GM12878 (cell line): ENCODE results near the gene STX1A. TPM values are rescaled to one million over a fixed set of nuclear protein-coding genes. Genes with fewer than 3 reads are reported as not detected.

Experiments
- BMI1 ChIP-seq: fragments of 450-650 bp; IDR thresholded peaks from 2 replicates; pipeline ENCODE4 v1.6.1; 2016; ENCODE audit warnings: mild to moderate bottlenecking, moderate library complexity, borderline replicate concordance
- CBFB ChIP-seq: IDR thresholded peaks from 2 replicates; pipeline ENCODE4 v1.6.1; 2016; ENCODE audit warnings: antibody characterized with exemption, low read depth
- CREM ChIP-seq: IDR thresholded peaks from 2 replicates; pipeline ENCODE4 v1.6.1; 2014; ENCODE audit warnings: antibody characterized with exemption, low read depth
- EED ChIP-seq: sonication (generic); IDR thresholded peaks from 2 replicates; pipeline ENCODE4 v1.6.1; 2016; ENCODE audit warnings: antibody characterized with exemption, low read depth
- EP300 ChIP-seq, 2 experiments: fragments of 150-350 bp in 1 of 2; IDR thresholded peaks; 2 replicates each; pipeline ENCODE4 v1.6.1; 2011 to 2012; ENCODE audit warnings: low read depth in 2 of 2, low read length in 2 of 2, borderline replicate concordance in 1 of 2, improper control_type of control experiment in 1 of 2, inconsistent platforms in 1 of 2; ENCODE audit not compliant: control insufficient read depth in 1 of 2
- EZH2 ChIP-seq: IDR thresholded peaks from 2 replicates; pipeline ENCODE4 v1.6.1; 2012; ENCODE audit warnings: low read depth, mild to moderate bottlenecking, control low read depth, inconsistent platforms, low read length, borderline replicate concordance; ENCODE audit not compliant: control insufficient read depth
- FOXK2 ChIP-seq: fragments of 450-650 bp; IDR thresholded peaks from 2 replicates; pipeline ENCODE4 v1.6.1; 2017; ENCODE audit warnings: mild to moderate bottlenecking, moderate library complexity
- GABPA ChIP-seq: IDR thresholded peaks from 2 replicates; pipeline ENCODE4 v1.6.1; 2014; ENCODE audit warnings: antibody characterized with exemption, low read depth, mild to moderate bottlenecking, inconsistent platforms
- IRF4 ChIP-seq: IDR thresholded peaks from 2 replicates; pipeline ENCODE4 v1.6.1; 2011; ENCODE audit warnings: low read depth, low read length
- KAT2A ChIP-seq: conservative IDR thresholded peaks from 2 replicates; pipeline ENCODE4 v1.6.1; 2011; ENCODE audit warnings: low read depth, low read length; ENCODE audit not compliant: control insufficient read depth
- MEF2A ChIP-seq: IDR thresholded peaks from 2 replicates; pipeline ENCODE4 v1.6.1; 2011; ENCODE audit warnings: low read depth, mild to moderate bottlenecking, low read length, moderate library complexity; ENCODE audit not compliant: insufficient read depth
- NR2C2 ChIP-seq: IDR thresholded peaks from 2 replicates; pipeline ENCODE4 v1.6.1; 2011; ENCODE audit warnings: borderline replicate concordance, low read depth; ENCODE audit not compliant: control insufficient read depth, insufficient read length
- NRF1 ChIP-seq: conservative IDR thresholded peaks from 2 replicates; pipeline ENCODE4 v1.6.1; 2011; ENCODE audit warnings: mild to moderate bottlenecking, low read depth, low read length, improper control_type of control experiment
- POLR2A ChIP-seq: IDR thresholded peaks from 2 replicates; pipeline ENCODE4 v1.6.1; 2011; ENCODE audit warnings: low read depth, mild to moderate bottlenecking, low read length
- POLR2AphosphoS5 ChIP-seq: IDR thresholded peaks from 2 replicates; pipeline ENCODE4 v1.6.1; 2011; ENCODE audit warnings: mild to moderate bottlenecking, low read length, inconsistent platforms
- SMARCA5 ChIP-seq: fragments of 450-650 bp; IDR thresholded peaks from 2 replicates; pipeline ENCODE4 v1.6.1; 2017; ENCODE audit warnings: mild to moderate bottlenecking
- SMC3 ChIP-seq: IDR thresholded peaks from 2 replicates; pipeline ENCODE4 v1.6.1; 2011; ENCODE audit warnings: low read length, improper control_type of control experiment, borderline replicate concordance
- SREBF1 ChIP-seq: IDR thresholded peaks from 2 replicates; pipeline ENCODE4 v1.6.1; 2012; ENCODE audit warnings: mild to moderate bottlenecking, low read length
- TARDBP ChIP-seq: IDR thresholded peaks from 2 replicates; pipeline ENCODE4 v1.6.1; 2016; ENCODE audit warnings: borderline replicate concordance
- WRNIP1 ChIP-seq: IDR thresholded peaks from 2 replicates; pipeline ENCODE4 v1.6.1; 2011; ENCODE audit warnings: low read depth, low read length, improper control_type of control experiment, borderline replicate concordance
- ZBED1 ChIP-seq: IDR thresholded peaks from 2 replicates; pipeline ENCODE4 v1.6.1; 2016; ENCODE audit warnings: borderline replicate concordance
- ZNF207 ChIP-seq: fragments of 450-650 bp; IDR thresholded peaks from 2 replicates; pipeline ENCODE4 v1.6.1; 2014; ENCODE audit warnings: antibody characterized with exemption, mild to moderate bottlenecking, borderline replicate concordance
- polyA plus RNA-seq, 11 experiments: library from polyadenylated mRNA; depleted of rRNA in 4 of 11; unstranded in 6 of 11; stranded (reverse) in 5 of 11; fragments of >200 nt; fragmentation: Nextera tagmentation in 4 of 11; fragmentation: Illumina TruSeq in 1 of 11; extraction: Ambion mirVana in 4 of 11; extraction: Trizol in 1 of 11; gene quantifications; 1 replicate in 1 of 11; 2 replicates in 10 of 11; pipeline versions ENCODE4 v1.2.1 to v1.2.3, GENCODE V29; 2011 to 2016; ENCODE audit warnings: inconsistent platforms in 2 of 11, missing spikeins in 2 of 11, low read depth in 1 of 11
- total RNA-seq, 4 experiments: library from RNA; depleted of rRNA in 3 of 4; stranded (reverse); fragments of >200 nt in 3 of 4; fragmentation: Illumina TruSeq in 1 of 4; extraction: Trizol in 1 of 4; gene quantifications; 2 replicates each; pipeline versions ENCODE4 v1.2.1 to v1.2.3, GENCODE V29; 2013 to 2021
- TF ChIP-seq, protein P1 (sequence below): fragments of 450-650 bp; IDR thresholded peaks from 2 replicates; pipeline ENCODE4 v1.6.1; 2017; ENCODE audit warnings: mild to moderate bottlenecking, moderate library complexity
- TF ChIP-seq, protein P2 (sequence below): IDR thresholded peaks from 2 replicates; pipeline ENCODE4 v1.6.1; 2012; ENCODE audit warnings: low read depth, low read length, improper control_type of control experiment
- TF ChIP-seq, protein P3 (sequence below), 3 experiments: IDR thresholded peaks in 2 of 3; conservative IDR thresholded peaks in 1 of 3; 2 replicates each; pipeline ENCODE4 v1.5.1; 2011; ENCODE audit warnings: low read depth in 3 of 3, low read length in 3 of 3, mild to moderate bottlenecking in 3 of 3, control low read depth in 2 of 3, moderate library complexity in 2 of 3, inconsistent platforms in 1 of 3, mixed read lengths in 1 of 3; ENCODE audit not compliant: control insufficient read depth in 2 of 3, insufficient read depth in 1 of 3; ENCODE audit errors: extremely low read depth in 1 of 3

Gene STX1A
- total and polyA plus RNA-seq, 10 of the 15 experiments (the other 5 are each of a cell fraction or from before 2014, with no cell fraction given), result 0.15 to 5.3 (median 2.5) TPM

DNA sequence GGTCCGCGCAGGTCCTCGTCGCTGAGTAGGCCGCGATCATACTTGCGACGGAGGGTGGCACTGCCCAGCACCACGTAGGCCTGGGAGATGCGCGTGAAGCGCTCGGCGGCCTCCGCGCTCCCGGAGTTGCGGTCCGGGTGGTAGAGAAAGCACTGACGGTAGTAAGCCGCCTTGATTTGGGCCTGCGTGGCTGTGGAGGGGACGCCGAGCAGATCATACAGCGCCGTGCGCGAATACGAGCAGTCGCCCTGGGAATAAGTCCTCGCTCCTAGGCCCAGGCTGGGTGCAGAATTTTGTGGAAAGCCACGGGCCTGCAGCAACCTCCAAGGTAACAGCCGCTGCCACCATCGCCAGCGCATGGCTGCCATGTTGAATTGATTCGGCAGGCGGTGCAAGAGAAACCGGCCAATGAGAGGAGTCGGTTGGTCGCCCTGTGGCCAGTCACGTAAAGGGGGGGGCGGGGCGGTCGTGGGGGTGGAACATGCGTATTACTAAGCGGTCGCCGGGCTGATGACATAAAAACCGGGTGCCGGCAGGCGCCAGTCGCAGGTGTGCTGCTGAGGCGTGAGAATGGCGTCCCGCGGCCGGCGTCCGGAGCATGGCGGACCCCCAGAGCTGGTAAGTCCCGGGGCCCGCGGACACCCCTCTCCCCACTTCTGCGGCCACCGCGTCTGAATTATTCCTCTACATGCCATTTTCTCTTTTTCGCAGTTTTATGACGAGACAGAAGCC, 36.2 kb downstream of the STX1A start, which contains the start of the genes BUD23 and DNAJC30 (continued):
- TF ChIP-seq, protein P1, sequence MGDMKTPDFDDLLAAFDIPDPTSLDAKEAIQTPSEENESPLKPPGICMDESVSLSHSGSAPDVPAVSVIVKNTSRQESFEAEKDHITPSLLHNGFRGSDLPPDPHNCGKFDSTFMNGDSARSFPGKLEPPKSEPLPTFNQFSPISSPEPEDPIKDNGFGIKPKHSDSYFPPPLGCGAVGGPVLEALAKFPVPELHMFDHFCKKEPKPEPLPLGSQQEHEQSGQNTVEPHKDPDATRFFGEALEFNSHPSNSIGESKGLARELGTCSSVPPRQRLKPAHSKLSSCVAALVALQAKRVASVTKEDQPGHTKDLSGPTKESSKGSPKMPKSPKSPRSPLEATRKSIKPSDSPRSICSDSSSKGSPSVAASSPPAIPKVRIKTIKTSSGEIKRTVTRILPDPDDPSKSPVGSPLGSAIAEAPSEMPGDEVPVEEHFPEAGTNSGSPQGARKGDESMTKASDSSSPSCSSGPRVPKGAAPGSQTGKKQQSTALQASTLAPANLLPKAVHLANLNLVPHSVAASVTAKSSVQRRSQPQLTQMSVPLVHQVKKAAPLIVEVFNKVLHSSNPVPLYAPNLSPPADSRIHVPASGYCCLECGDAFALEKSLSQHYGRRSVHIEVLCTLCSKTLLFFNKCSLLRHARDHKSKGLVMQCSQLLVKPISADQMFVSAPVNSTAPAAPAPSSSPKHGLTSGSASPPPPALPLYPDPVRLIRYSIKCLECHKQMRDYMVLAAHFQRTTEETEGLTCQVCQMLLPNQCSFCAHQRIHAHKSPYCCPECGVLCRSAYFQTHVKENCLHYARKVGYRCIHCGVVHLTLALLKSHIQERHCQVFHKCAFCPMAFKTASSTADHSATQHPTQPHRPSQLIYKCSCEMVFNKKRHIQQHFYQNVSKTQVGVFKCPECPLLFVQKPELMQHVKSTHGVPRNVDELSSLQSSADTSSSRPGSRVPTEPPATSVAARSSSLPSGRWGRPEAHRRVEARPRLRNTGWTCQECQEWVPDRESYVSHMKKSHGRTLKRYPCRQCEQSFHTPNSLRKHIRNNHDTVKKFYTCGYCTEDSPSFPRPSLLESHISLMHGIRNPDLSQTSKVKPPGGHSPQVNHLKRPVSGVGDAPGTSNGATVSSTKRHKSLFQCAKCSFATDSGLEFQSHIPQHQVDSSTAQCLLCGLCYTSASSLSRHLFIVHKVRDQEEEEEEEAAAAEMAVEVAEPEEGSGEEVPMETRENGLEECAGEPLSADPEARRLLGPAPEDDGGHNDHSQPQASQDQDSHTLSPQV, result no peak
- TF ChIP-seq SREBF1 (no peak), ZBED1 (no peak), POLR2A (peak; percentile 97), KAT2A (no peak), CREM (peak; percentile 99), TARDBP (no peak), SMARCA5 (no peak), CBFB (no peak), ZNF207 (no peak), FOXK2 (peak; percentile 21; the same call in 1 of the 2 replicates), IRF4 (0 out of 2 replicates have a peak, but pooled peaks have one; percentile 15), EP300 (IDR thresholded peaks at IDR 0.05; ENCODE audit: borderline replicate concordance in 1 of 2, control insufficient read depth in 1 of 2, low read depth in 2 of 2, low read length in 2 of 2) (no peak), EED (no peak), NR2C2 (no peak), NRF1 (0 out of 2 replicates have a peak, but pooled peaks have one; percentile 8), GABPA (no peak), POLR2AphosphoS5 (peak; percentile 92), SMC3 (no peak), EZH2 (no peak), BMI1 (no peak), WRNIP1 (no peak), MEF2A (no peak)
- TF ChIP-seq, protein P2, sequence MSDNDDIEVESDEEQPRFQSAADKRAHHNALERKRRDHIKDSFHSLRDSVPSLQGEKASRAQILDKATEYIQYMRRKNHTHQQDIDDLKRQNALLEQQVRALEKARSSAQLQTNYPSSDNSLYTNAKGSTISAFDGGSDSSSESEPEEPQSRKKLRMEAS, result 0 out of 2 replicates have a peak, but pooled peaks have one; percentile 66
- TF ChIP-seq, protein P3, sequence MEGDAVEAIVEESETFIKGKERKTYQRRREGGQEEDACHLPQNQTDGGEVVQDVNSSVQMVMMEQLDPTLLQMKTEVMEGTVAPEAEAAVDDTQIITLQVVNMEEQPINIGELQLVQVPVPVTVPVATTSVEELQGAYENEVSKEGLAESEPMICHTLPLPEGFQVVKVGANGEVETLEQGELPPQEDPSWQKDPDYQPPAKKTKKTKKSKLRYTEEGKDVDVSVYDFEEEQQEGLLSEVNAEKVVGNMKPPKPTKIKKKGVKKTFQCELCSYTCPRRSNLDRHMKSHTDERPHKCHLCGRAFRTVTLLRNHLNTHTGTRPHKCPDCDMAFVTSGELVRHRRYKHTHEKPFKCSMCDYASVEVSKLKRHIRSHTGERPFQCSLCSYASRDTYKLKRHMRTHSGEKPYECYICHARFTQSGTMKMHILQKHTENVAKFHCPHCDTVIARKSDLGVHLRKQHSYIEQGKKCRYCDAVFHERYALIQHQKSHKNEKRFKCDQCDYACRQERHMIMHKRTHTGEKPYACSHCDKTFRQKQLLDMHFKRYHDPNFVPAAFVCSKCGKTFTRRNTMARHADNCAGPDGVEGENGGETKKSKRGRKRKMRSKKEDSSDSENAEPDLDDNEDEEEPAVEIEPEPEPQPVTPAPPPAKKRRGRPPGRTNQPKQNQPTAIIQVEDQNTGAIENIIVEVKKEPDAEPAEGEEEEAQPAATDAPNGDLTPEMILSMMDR (IDR thresholded peaks at IDR 0.05 in 2 of 3, conservative IDR thresholded peaks at IDR 0.05 in 1 of 3; ENCODE audit: control insufficient read depth in 2 of 3, extremely low read depth in 1 of 3, insufficient read depth in 1 of 3, low read depth in 3 of 3, low read length in 3 of 3), result no peak
